Occipital lobe (tissue), 2 donors: Measurements from ENCODE around the gene CACNA1C. TPM values are rescaled to one million over a fixed set of nuclear protein-coding genes. Genes with fewer than 3 reads are reported as not detected.

Source experiments
- DNase-seq: peaks from one replicate; lab custom pipeline; 2025; lab: John Stamatoyannopoulos, UW
- total RNA-seq: library from RNA; depleted of rRNA; stranded (reverse); fragments of >200 nt; gene quantifications from one replicate; pipeline ENCODE4 v1.2.3, GENCODE V29; 2014

Gene CACNA1C
- total RNA-seq, 1 donor from 2014 or later: 21.4 TPM

DNA sequence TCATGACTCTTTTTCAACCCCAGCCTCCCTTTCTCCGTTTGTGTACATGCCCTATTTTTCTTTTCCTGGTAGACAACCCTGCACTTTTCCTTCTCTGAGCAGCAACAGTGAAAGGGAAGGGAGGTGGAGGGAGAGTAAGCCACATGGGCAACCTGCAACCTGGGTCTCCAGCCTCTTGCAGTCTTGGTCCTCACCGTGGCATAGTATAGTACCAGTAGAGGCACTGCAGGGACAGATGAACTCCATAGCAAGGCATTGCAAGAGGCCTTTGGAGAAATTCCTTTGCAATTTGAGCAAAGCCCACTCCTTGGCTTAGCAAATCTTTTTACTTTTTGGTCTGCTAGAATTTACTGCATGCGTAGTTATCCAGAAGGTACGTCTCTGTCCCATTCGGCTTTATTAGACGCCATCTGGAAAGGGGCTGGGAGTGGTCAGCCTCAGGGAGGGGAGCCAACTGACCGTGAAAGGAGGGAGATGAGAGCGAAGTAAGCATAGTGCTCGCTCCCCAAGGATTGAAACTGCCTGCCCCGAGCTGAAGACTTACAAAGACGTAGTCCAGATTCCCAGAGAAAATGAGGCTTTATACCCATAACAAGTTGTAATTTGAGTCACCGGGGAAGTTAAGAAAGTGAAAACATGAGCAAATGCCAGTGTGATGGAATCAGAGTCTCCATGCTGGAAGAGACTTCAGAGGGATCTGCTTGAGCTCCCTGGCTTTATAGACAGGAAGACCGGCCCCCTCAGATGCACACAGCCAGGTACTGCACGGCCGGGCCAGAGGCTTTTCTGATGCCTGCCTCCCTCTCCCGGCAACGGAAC lies 332.0 kb downstream of the CACNA1C start:
- no peak for DNase-seq

DNA sequence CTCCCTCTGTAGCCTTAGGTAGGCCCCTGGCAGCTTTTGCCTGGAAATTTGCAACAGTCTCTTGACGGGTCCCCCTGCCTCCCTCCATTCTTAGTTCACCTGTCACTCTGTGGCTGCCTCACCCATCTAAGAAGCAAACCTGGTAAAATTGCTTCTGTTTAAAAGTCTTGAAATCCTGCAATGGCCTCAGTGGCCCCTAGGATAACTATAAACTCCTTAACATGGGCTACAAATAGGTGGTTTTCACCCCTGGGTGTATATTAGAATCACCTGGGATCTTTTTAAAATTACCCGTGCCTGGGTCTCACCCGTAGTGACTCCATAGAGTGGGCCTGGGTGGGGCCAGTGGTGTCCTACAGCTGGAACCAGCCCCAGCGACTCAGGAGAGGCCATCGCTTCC lies 332.7 kb downstream of the CACNA1C start:
- DNase-seq: no peak

DNA sequence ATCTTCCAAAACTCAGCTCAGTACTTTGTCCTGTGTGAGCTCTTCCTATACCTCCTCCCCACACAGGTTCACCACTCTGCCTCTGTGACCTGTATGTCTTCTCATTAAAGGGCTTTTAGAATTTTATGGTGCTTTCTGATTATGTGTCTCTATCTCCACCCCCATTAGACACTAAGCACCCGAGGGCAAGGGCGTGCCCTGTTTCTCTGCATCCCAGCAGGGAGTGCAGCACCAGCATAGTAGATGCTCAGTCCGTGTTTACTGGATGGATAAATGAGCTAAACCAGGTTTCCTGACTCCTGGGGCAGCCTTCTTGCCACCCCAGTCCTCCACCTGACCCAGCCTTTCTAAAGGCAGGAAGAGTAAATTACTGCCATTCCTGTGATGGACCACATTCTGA lies 333.8 kb downstream of the CACNA1C start:
- DNase-seq: no peak

GRCh38 chr12:2387103-2387834 lies 334.5 kb downstream of the CACNA1C start:
- DNase-seq: no peak

DNA sequence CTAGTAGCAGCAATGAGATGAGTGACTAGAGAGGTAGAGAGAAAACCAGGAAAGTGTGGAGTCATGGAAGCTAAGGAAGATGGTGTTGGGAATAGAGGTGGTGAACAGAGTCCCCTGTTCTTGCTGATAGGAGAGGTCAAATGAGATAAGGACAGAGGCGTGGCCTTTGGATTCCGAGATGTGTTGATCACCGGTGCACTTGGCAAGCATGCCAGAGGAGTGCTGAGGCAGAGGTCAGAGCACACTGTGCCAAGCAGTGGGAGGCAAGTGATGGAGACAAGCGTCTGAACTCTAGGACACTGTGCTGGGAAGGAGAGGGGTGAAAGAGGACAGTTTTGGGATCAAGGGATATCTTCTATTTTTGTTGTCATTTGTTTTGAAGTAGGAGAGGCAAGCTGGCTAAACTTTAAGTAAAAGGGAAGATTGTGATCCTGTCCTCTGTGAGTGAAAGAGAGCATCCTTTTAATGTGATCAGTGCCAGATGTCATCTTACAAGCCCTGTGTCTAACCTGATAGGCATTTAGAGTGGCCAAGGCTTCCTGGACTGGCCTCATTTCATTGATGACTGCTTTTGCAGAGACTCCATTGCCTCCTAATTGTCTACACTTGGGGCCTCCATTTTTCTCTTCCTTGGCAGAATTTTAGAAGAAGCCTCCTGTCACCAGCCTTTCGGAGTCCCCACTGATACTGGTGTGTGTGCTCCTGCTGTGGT lies 336.4 kb downstream of the CACNA1C start:
- DNase-seq: no peak

DNA sequence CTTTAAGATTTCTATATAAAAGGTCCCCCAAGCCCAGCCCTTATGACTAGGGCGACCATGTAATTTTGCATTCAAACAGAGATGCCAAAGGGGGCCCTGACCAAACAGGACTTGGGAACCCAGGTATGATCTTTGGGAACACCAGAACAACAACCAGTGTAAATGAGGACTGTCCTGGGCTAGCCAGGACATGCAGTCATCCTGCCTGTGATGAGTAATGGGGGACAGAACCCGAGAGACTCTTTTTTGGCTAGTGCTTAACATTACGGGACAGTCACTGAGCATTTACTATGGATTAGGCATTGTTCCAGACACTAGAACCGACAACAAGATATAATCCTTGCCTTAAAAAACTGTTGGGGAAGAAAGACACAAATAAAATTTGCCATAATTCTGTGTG lies 337.3 kb downstream of the CACNA1C start:
- DNase-seq: no peak

DNA sequence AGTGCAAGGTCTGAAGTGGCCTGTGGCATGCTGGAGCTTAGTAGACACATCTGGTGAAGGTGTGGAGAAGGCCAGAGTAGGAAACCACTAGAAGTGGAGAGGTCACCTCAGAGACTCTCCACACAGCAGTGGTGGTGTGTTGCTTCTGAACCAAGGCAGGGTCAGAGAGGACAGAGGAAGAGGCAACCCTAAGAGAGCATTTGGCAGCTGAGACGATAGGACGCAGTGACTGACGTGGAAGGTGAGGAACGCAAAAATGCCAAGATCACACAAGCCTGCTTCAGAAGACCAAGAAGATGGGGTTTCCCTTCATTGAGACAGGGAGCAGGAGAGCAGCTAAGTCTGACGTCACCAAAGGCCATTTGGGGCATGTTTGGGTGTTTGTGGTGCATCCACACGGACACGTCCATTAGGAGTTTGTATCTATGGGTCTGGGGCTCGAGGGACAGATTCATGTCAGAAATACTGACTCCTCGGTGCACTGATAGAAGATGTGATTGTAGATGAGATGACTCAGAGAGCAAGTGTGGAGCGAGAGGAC lies 338.1 kb downstream of the CACNA1C start:
- no peak for DNase-seq

GRCh38 chr12:2391740-2392331 lies 339.0 kb downstream of the CACNA1C start:
- DNase-seq: no peak

DNA sequence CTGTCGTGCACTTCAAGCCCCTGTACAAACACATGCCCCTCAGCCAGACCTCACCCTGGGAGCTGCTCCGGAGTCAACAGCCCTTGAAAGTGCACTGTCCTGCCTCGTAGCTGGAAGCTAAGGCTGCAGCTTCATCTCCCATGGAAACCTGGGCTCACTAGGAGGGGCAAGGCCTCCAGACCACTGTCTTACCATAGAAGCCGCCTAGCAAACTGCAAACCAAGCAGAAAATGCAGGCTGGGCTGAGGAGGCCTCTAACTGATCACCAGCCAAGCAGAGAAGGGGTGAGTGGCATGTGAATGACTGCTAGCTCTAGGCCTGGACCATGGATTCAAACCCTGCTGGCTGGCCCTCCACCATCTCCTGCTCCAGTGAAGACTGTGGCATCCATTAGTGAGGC lies 340.2 kb downstream of the CACNA1C start:
- no peak for DNase-seq

GRCh38 chr12:2393996-2394395 lies 341.2 kb downstream of the CACNA1C start:
- no peak for DNase-seq

DNA sequence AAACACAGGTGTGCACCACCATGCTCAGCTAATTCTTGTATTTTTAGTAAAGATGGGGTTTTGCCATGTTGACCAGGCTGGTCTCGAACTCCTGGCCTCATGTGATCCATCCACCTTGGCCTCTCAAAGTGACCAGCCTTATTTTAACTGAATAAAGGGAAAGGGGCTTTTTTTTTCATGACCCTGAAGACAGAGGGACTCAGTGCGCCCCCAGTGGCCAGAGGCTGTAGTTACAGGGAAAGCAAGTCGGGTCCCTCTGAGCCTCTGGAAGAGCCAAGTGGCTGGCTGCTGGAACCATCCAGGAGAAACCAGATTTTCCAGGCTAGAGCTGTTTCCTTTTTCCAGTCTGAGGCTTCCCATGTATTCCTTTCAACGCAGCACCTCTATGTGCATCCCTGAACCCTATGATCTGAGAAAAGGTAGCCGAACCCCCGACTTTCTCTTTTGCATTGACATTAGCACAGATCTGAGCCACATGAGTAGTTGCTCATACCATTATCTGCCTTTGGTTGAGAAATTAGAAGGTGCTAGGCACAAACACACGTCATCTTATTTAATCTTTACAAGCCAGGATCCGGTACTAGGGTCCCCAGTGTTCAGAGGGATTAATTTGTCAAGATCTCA lies 342.7 kb downstream of the CACNA1C start:
- no peak for DNase-seq

GRCh38 chr12:2396448-2396871 lies 343.7 kb downstream of the CACNA1C start:
- no peak for DNase-seq

GRCh38 chr12:2397356-2398045 lies 344.7 kb downstream of the CACNA1C start:
- DNase-seq: no peak

- no peak for DNase-seq
Observed at GRCh38 chr12:2401040-2401439, 348.3 kb downstream of the CACNA1C start.

GRCh38 chr12:2402073-2402579 lies 349.3 kb downstream of the CACNA1C start:
- DNase-seq: no peak

- no peak for DNase-seq
Observed at GRCh38 chr12:2403221-2403976, 350.6 kb downstream of the CACNA1C start.

GRCh38 chr12:2405039-2405438 lies 352.3 kb downstream of the CACNA1C start:
- no peak for DNase-seq

DNA sequence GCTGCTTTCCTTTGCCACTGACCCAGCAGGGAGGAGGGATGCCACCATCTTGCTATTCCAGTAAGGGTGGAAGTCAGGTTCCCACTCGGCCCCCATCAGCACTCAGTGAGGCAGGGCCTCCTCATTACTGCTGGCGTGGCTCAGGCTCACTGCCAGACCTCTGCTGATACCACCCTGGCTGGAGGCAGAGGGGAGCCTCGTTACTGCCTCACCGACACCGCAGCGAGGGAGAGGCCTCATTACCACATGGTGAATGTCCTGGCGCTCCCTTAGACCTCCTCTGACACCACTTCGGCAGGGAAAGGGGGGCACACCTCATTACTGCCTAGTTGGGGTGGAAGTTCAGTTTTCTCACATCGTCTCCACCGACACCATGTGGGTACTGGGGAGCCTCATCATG lies 354.1 kb downstream of the CACNA1C start:
- DNase-seq: no peak

DNA sequence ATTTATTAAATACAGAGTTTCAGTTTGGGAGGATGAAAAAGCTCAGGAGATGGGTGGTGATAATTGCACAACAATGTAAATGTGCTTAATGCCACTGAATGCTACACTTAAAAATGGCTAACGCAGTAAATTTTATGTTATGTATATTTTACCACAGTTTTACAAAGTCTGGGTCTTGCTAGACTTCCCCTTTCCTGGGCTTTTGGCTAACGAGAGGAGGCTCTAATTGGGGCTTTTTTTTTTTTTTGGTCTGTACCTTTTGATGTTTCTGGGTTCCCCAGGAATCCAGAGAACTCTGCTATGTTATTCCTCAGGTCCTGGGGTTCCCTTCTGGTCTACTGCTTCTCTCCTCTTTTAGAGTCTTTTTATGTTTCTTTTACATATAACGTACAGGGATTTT lies 355.5 kb downstream of the CACNA1C start:
- no peak for DNase-seq
